Hepatocyte (in vitro differentiated cells): Measurements from ENCODE around the gene MAST3. TPM values are rescaled to one million over a fixed set of nuclear protein-coding genes. Genes with fewer than 3 reads are reported as not detected.

Source experiments
- DNase-seq: peaks from one replicate; pipeline ENCODE4 v3.0.0-alpha.2; 2016; ENCODE audit warnings: low spot score
- H2AFZ ChIP-seq: fragments of 200-600 bp; sonication (generic); 2 replicates; pipeline ENCODE4 v1.6.0; 2016; ENCODE audit warnings: antibody characterized with exemption, mild to moderate bottlenecking
- H3K27ac ChIP-seq: fragments of 200-600 bp; sonication (generic); 2 replicates; pipeline ENCODE4 v1.5.1; 2016; ENCODE audit warnings: mild to moderate bottlenecking
- H3K27me3 ChIP-seq: fragments of 200-600 bp; sonication (generic); 2 replicates; pipeline ENCODE4 v1.6.1; 2016
- H3K36me3 ChIP-seq: fragments of 200-600 bp; sonication (generic); replicated peaks from 2 replicates; pipeline ENCODE4 v1.5.1; 2016; ENCODE audit warnings: low read depth; ENCODE audit not compliant: insufficient read depth
- H3K4me1 ChIP-seq: fragments of 200-600 bp; sonication (generic); 2 replicates; pipeline ENCODE4 v1.5.1; 2016; ENCODE audit warnings: mild to moderate bottlenecking, moderate library complexity; ENCODE audit not compliant: insufficient read depth
- H3K4me2 ChIP-seq: fragments of 200-600 bp; sonication (generic); 2 replicates; pipeline ENCODE4 v1.6.0; 2016
- H3K4me3 ChIP-seq: fragments of 200-600 bp; sonication (generic); 2 replicates; pipeline ENCODE4 v1.5.1; 2016; ENCODE audit warnings: mild to moderate bottlenecking
- H3K79me2 ChIP-seq: fragments of 200-600 bp; sonication (generic); 2 replicates; pipeline ENCODE4 v1.6.0; 2017; ENCODE audit warnings: mild to moderate bottlenecking
- H3K9me2 ChIP-seq: fragments of 200-600 bp; sonication (generic); replicated peaks from 2 replicates; pipeline ENCODE4 v1.6.0; 2017; ENCODE audit warnings: mild to moderate bottlenecking; ENCODE audit not compliant: insufficient read depth
- H3K9me3 ChIP-seq: fragments of 200-600 bp; sonication (generic); 2 replicates; pipeline ENCODE4 v1.5.1; 2016; ENCODE audit warnings: low read depth, mild to moderate bottlenecking
- H4K20me1 ChIP-seq: fragments of 200-600 bp; sonication (generic); 2 replicates; pipeline ENCODE4 v1.6.0; 2016; ENCODE audit warnings: mild to moderate bottlenecking; ENCODE audit not compliant: insufficient read depth, poor library complexity, severe bottlenecking
- CTCF ChIP-seq: fragments of 200-600 bp; sonication (generic); IDR thresholded peaks from 2 replicates; pipeline ENCODE4 v1.5.1; 2016; ENCODE audit warnings: antibody characterized with exemption, mild to moderate bottlenecking; ENCODE audit not compliant: poor library complexity
- EZH2 ChIP-seq: fragments of 200-600 bp; sonication (generic); IDR thresholded peaks from 2 replicates; pipeline ENCODE4 v1.6.1; 2016; ENCODE audit warnings: antibody characterized with exemption, mild to moderate bottlenecking, borderline replicate concordance
- EZH2phosphoT487 ChIP-seq: fragments of 200-600 bp; sonication (generic); IDR thresholded peaks from one replicate; pipeline ENCODE4 v1.6.1; 2018; ENCODE audit warnings: antibody characterized with exemption, mild to moderate bottlenecking, low read depth, moderate library complexity; ENCODE audit not compliant: unreplicated experiment, severe bottlenecking
- WGBS: methylation state at CpG from one replicate; pipeline ENCODE4 v1.1.6; 2016; ENCODE audit warnings: low lambda C conversion rate; ENCODE audit errors: missing lambda C conversion rate; 5-methylcytosine and 5-hydroxymethylcytosine counted together
- polyA plus RNA-seq: library from polyadenylated mRNA; unstranded; fragments of >200 nt; fragmentation: Nextera tagmentation; extraction: Ambion mirVana; gene quantifications from 2 replicates; pipeline ENCODE4 v1.2.1, GENCODE V29; 2016
- total RNA-seq: library from RNA; depleted of rRNA; stranded (reverse); fragments of >200 nt; gene quantifications from 2 replicates; pipeline ENCODE4 v1.2.3, GENCODE V29; 2014

MAST3 gene
- total and polyA plus RNA-seq, 2 experiments from 2014 or later = 9.7 to 10.3 TPM

GRCh38 chr19:18096258-18096657 is 1.3 kb upstream of the MAST3 start:
- TF ChIP-seq EZH2phosphoT487 (no peak), EZH2 (no peak), CTCF (no peak)
- no peaks in the 10 kb centered on the region for H3K9me3 ChIP-seq
- H3K27ac ChIP-seq = no peak overlapping the region
- no peaks in the 10 kb centered on the region for H3K9me2 ChIP-seq
- DNase-seq = no peak
- H3K4me2 ChIP-seq = no peak overlapping the region
- no peak overlapping the region for H3K4me3 ChIP-seq
- 90% methylated on average over 2 of the region's 2 CpGs for WGBS
- no peaks in the 10 kb centered on the region for H4K20me1 ChIP-seq
- peaks cover 23% of the 10 kb centered on the region for H3K27me3 ChIP-seq
- H3K79me2 ChIP-seq = no peaks in the 10 kb centered on the region
- peaks cover 10% of the 10 kb centered on the region for H3K4me1 ChIP-seq
- no peak overlapping the region for H2AFZ ChIP-seq
- H3K36me3 ChIP-seq = no peaks in the 10 kb centered on the region

GRCh38 chr19:18097993-18098890 is 664 bp downstream of the MAST3 start:
- peaks cover 10% of the 10 kb centered on the region for H3K4me1 ChIP-seq
- H3K79me2 ChIP-seq = no peaks in the 10 kb centered on the region
- DNase-seq = no peak
- no peaks in the 10 kb centered on the region for H3K9me2 ChIP-seq
- no peaks in the 10 kb centered on the region for H4K20me1 ChIP-seq
- no peaks in the 10 kb centered on the region for H3K36me3 ChIP-seq
- no peak overlapping the region for H2AFZ ChIP-seq
- TF ChIP-seq EZH2 (peak; percentile 50), CTCF (no peak), EZH2phosphoT487 (no peak)
- 50% methylated on average over 22 of the region's 22 CpGs for WGBS
- H3K9me3 ChIP-seq = no peaks in the 10 kb centered on the region
- no peak overlapping the region for H3K27ac ChIP-seq
- H3K27me3 ChIP-seq = peaks cover 27% of the 10 kb centered on the region
- H3K4me3 ChIP-seq = no peak overlapping the region
- H3K4me2 ChIP-seq = peak overlapping the region; percentile 83

- peaks cover 15% of the 10 kb centered on the region for H3K4me1 ChIP-seq
- H3K9me3 ChIP-seq = no peaks in the 10 kb centered on the region
- no peaks in the 10 kb centered on the region for H3K36me3 ChIP-seq
- H2AFZ ChIP-seq = no peak overlapping the region
- peak; percentile 44 for DNase-seq
- no peaks in the 10 kb centered on the region for H3K9me2 ChIP-seq
- H3K4me3 ChIP-seq = no peak overlapping the region
- WGBS = 36% methylated on average over 14 of the region's 34 CpGs
- H3K4me2 ChIP-seq = peak overlapping the region; percentile 66
- no peak overlapping the region for H3K27ac ChIP-seq
- peaks cover 27% of the 10 kb centered on the region for H3K27me3 ChIP-seq
- H3K79me2 ChIP-seq = no peaks in the 10 kb centered on the region
- TF ChIP-seq EZH2 (peak; percentile 20), CTCF (no peak), EZH2phosphoT487 (no peak)
- no peaks in the 10 kb centered on the region for H4K20me1 ChIP-seq
Measured at GRCh38 chr19:18098891-18099622, 1.5 kb downstream of the MAST3 start.
